ENCODE measurements around the gene SLC25A29. TPM values are rescaled to one million over a fixed set of nuclear protein-coding genes. Genes with fewer than 3 reads are reported as not detected.

The SLC25A29 gene
- total RNA-seq, 2 donors from 2014 or later = 24.7 to 34.0 TPM

- Histone ChIP-seq H3K27ac (no peak overlapping the region), H3K4me1 (no peaks in the 10 kb centered on the region), H3K27me3 (no peaks in the 10 kb centered on the region), H3K9me3 (no peaks in the 10 kb centered on the region), H3K36me3 (peaks cover 30% of the 10 kb centered on the region), H3K4me3 (no peak overlapping the region)
- no peak for TF ChIP-seq CTCF (IDR thresholded peaks at IDR 0.05)
- DNase-seq (ENCODE audit: low spot score) = no peak
Observed at GRCh38 chr14:100333311-100333710, 27.1 kb upstream of the SLC25A29 start.

GRCh38 chr14:100332797-100333196 lies 26.6 kb upstream of the SLC25A29 start:
- no peak for TF ChIP-seq CTCF (IDR thresholded peaks at IDR 0.05)
- H3K27ac ChIP-seq = no peak overlapping the region
- H3K9me3 ChIP-seq = no peaks in the 10 kb centered on the region
- no peak for DNase-seq (ENCODE audit: low spot score)
- H3K4me1 ChIP-seq = no peaks in the 10 kb centered on the region
- H3K27me3 ChIP-seq = no peaks in the 10 kb centered on the region
- H3K36me3 ChIP-seq = peaks cover 26% of the 10 kb centered on the region
- H3K4me3 ChIP-seq = no peak overlapping the region

GRCh38 chr14:100332071-100332639 lies 25.9 kb upstream of the SLC25A29 start:
- TF ChIP-seq CTCF (IDR thresholded peaks at IDR 0.05) = no peak
- Histone ChIP-seq H3K36me3 (peaks cover 21% of the 10 kb centered on the region), H3K27me3 (no peaks in the 10 kb centered on the region), H3K4me1 (no peaks in the 10 kb centered on the region), H3K27ac (no peak overlapping the region), H3K9me3 (no peaks in the 10 kb centered on the region), H3K4me3 (no peak overlapping the region)
- no peak for DNase-seq (ENCODE audit: low spot score)

GRCh38 chr14:100330388-100330931 lies 24.2 kb upstream of the SLC25A29 start:
- no peaks in the 10 kb centered on the region for H3K4me1 ChIP-seq
- H3K4me3 ChIP-seq = no peak overlapping the region
- no peaks in the 10 kb centered on the region for H3K9me3 ChIP-seq
- no peaks in the 10 kb centered on the region for H3K27me3 ChIP-seq
- H3K36me3 ChIP-seq = peaks cover 10% of the 10 kb centered on the region
- no peak for DNase-seq (ENCODE audit: low spot score)
- H3K27ac ChIP-seq = no peak overlapping the region
- no peak for TF ChIP-seq CTCF (IDR thresholded peaks at IDR 0.05)

- no peak for TF ChIP-seq CTCF (IDR thresholded peaks at IDR 0.05)
- Histone ChIP-seq H3K4me3 (no peak overlapping the region), H3K4me1 (no peaks in the 10 kb centered on the region), H3K9me3 (no peaks in the 10 kb centered on the region), H3K36me3 (peaks cover 8% of the 10 kb centered on the region), H3K27ac (no peak overlapping the region), H3K27me3 (no peaks in the 10 kb centered on the region)
- no peak for DNase-seq (ENCODE audit: low spot score)
Observed at GRCh38 chr14:100330007-100330344, 23.7 kb upstream of the SLC25A29 start.

Measured in right atrium auricular region (tissue), 2 donors.